ENCODE data around the gene MAPK12. TPM values are rescaled to one million over a fixed set of nuclear protein-coding genes. Genes with fewer than 3 reads are reported as not detected.

MAPK12 gene
- polyA plus RNA-seq, 4 donors = 10.6 to 23.6 (median 12.2) TPM

Other genes starting within 250 kb of the MAPK12 start
- under 1 TPM in 1 of 4 donors, not detected in 3; 0.03 TPM for gene IL17REL, start 248.9 kb downstream of the MAPK12 start, polyA plus RNA-seq (ENCODE audit: insufficient read length in 4 of 4)
- under 1 TPM in 1 of 4 donors, not detected in 3; 0.06 TPM for gene TTLL8, start 203.4 kb downstream of the MAPK12 start, polyA plus RNA-seq (ENCODE audit: insufficient read length in 4 of 4)
- 1 to 10 TPM in 1 of 4 donors, under 1 TPM in 3; 0.66 to 1.6 (median 0.86) TPM for gene MLC1, start 176.3 kb downstream of the MAPK12 start, polyA plus RNA-seq (ENCODE audit: insufficient read length in 4 of 4)
- 1 to 10 TPM in 1 of 4 donors, under 1 TPM in 3; 0.33 to 1.2 (median 0.71) TPM for gene MOV10L1, start 171.7 kb downstream of the MAPK12 start, polyA plus RNA-seq (ENCODE audit: insufficient read length in 4 of 4)
- gene PANX2, start 91.0 kb downstream of the MAPK12 start, polyA plus RNA-seq (ENCODE audit: insufficient read length in 4 of 4) = 1 to 10 TPM in 3 of 4 donors, under 1 TPM in 1; 0.76 to 2.2 (median 1.5) TPM
- 10 to 100 TPM; 19.1 to 30.8 (median 21.7) TPM for gene TRABD, start 75.8 kb downstream of the MAPK12 start, polyA plus RNA-seq (ENCODE audit: insufficient read length in 4 of 4)
- 10 to 100 TPM; 14.9 to 26.2 (median 17.1) TPM for gene SELENOO, start 60.7 kb downstream of the MAPK12 start, polyA plus RNA-seq (ENCODE audit: insufficient read length in 4 of 4)
- 10 to 100 TPM; 31.4 to 40.7 (median 34.3) TPM for gene TUBGCP6, start 16.7 kb downstream of the MAPK12 start, polyA plus RNA-seq (ENCODE audit: insufficient read length in 4 of 4)
- gene HDAC10, start 10.4 kb downstream of the MAPK12 start, polyA plus RNA-seq (ENCODE audit: insufficient read length in 4 of 4) = 10 to 100 TPM; 18.0 to 28.7 (median 19.9) TPM
- 1 to 10 TPM; 7.3 to 8.8 (median 7.4) TPM for gene MAPK11, start 8.7 kb upstream of the MAPK12 start, polyA plus RNA-seq (ENCODE audit: insufficient read length in 4 of 4)
- 100 to 1,000 TPM; 217 to 261 (median 232) TPM for gene PLXNB2, start 46.0 kb upstream of the MAPK12 start, polyA plus RNA-seq (ENCODE audit: insufficient read length in 4 of 4)
- 10 to 100 TPM; 12.0 to 17.9 (median 15.0) TPM for gene DENND6B, start 65.3 kb upstream of the MAPK12 start, polyA plus RNA-seq (ENCODE audit: insufficient read length in 4 of 4)
- 10 to 100 TPM; 35.9 to 46.0 (median 40.3) TPM for gene PPP6R2, start 81.6 kb upstream of the MAPK12 start, polyA plus RNA-seq (ENCODE audit: insufficient read length in 4 of 4)
- 10 to 100 TPM; 30.7 to 46.5 (median 32.7) TPM for gene SBF1, start 213.4 kb upstream of the MAPK12 start, polyA plus RNA-seq (ENCODE audit: insufficient read length in 4 of 4)
- gene ADM2, start 219.9 kb upstream of the MAPK12 start, polyA plus RNA-seq (ENCODE audit: insufficient read length in 4 of 4) = 1 to 10 TPM; 4.1 to 6.8 (median 5.4) TPM
- 10 to 100 TPM in 3 of 4 donors, 1 to 10 TPM in 1; 3.2 to 17.7 (median 12.1) TPM for gene MIOX, start 225.2 kb upstream of the MAPK12 start, polyA plus RNA-seq (ENCODE audit: insufficient read length in 4 of 4)
- 10 to 100 TPM; 40.4 to 61.4 (median 41.9) TPM for gene LMF2, start 246.0 kb upstream of the MAPK12 start, polyA plus RNA-seq (ENCODE audit: insufficient read length in 4 of 4)
- 10 to 100 TPM; 36.1 to 54.1 (median 43.8) TPM for gene NCAPH2, start 246.5 kb upstream of the MAPK12 start, polyA plus RNA-seq (ENCODE audit: insufficient read length in 4 of 4)

Measured in right renal pelvis (tissue), 4 donors.